OCI-LY1 (cell line): ENCODE results near the gene CDA.

Experiments used
- H2AFZ ChIP-seq: fragments of 200-600 bp; sonication (generic), shearing (Covaris generic); 2 replicates; pipeline ENCODE4 v1.6.0; 2014; ENCODE audit warnings: antibody characterized with exemption, mild to moderate bottlenecking, low read length
- H3F3A ChIP-seq: fragments of 200-600 bp; sonication (generic), shearing (Covaris generic); 2 replicates; pipeline ENCODE4 v1.6.0; 2014; ENCODE audit warnings: mild to moderate bottlenecking, antibody characterized with exemption, low read length, moderate library complexity; ENCODE audit not compliant: insufficient read depth
- H3K27ac ChIP-seq: fragments of 200-600 bp; sonication (generic); 2 replicates; pipeline ENCODE4 v1.5.1; 2014; ENCODE audit warnings: low read length, mixed run types, mild to moderate bottlenecking, low read depth; ENCODE audit not compliant: poor library complexity, severe bottlenecking
- H3K27me3 ChIP-seq: fragments of 200-600 bp; sonication (generic); 2 replicates; pipeline ENCODE4 v1.6.0; 2014; ENCODE audit warnings: antibody characterized with exemption, mild to moderate bottlenecking, low read length, moderate library complexity; ENCODE audit not compliant: insufficient read depth
- H3K36me3 ChIP-seq: fragments of 200-600 bp; sonication (generic); 2 replicates; pipeline ENCODE4 v1.6.1; 2014; ENCODE audit warnings: mild to moderate bottlenecking, antibody characterized with exemption, low read length, moderate library complexity, mixed read lengths; ENCODE audit not compliant: insufficient read depth
- H3K4me1 ChIP-seq: fragments of 200-600 bp; sonication (generic); 2 replicates; pipeline ENCODE4 v1.5.1; 2014; ENCODE audit warnings: mild to moderate bottlenecking, low read length, moderate library complexity; ENCODE audit not compliant: insufficient read depth, severe bottlenecking
- H3K4me2 ChIP-seq: fragments of 200-600 bp; sonication (generic), shearing (Covaris generic); 2 replicates; pipeline ENCODE4 v1.6.1; 2014; ENCODE audit warnings: low read length
- H3K4me3 ChIP-seq: fragments of 200-600 bp; sonication (generic); 2 replicates; pipeline ENCODE4 v1.5.1; 2014; ENCODE audit warnings: low read length, low read depth, mild to moderate bottlenecking, mixed read lengths; ENCODE audit not compliant: poor library complexity, severe bottlenecking
- H3K79me2 ChIP-seq: fragments of 200-600 bp; shearing (Covaris generic); 2 replicates; pipeline ENCODE4 v1.6.1; 2016; ENCODE audit warnings: mixed run types, low read length, mixed read lengths; ENCODE audit not compliant: insufficient read depth
- H3K9ac ChIP-seq: fragments of 200-600 bp; sonication (generic), shearing (Covaris generic); 2 replicates; pipeline ENCODE4 v1.6.1; 2014; ENCODE audit warnings: mild to moderate bottlenecking, low read length, mixed read lengths
- H3K9me2 ChIP-seq: fragments of 200-600 bp; sonication (generic), shearing (Covaris generic); 2 replicates; pipeline ENCODE4 v1.6.1; 2014; ENCODE audit warnings: low read depth, mild to moderate bottlenecking, low read length, mixed read lengths
- H3K9me3 ChIP-seq: fragments of 200-600 bp; shearing (Covaris generic); 2 replicates; pipeline ENCODE4 v1.6.1; 2014; ENCODE audit warnings: low read length, mixed read lengths
- H4K20me1 ChIP-seq: fragments of 200-600 bp; sonication (generic), shearing (Covaris generic); 2 replicates; pipeline ENCODE4 v1.6.0; 2016; ENCODE audit warnings: mild to moderate bottlenecking, low read length; ENCODE audit not compliant: insufficient read depth
- EZH2 ChIP-seq: fragments of 200-600 bp; sonication (generic), shearing (Covaris generic); IDR thresholded peaks from 2 replicates; pipeline ENCODE4 v1.8.0; 2017; ENCODE audit warnings: borderline replicate concordance, mixed run types, mild to moderate bottlenecking, antibody characterized with exemption, low read length, moderate library complexity, mixed read lengths
- TF ChIP-seq, protein P1 (sequence below): fragments of 200-600 bp; sonication (generic), shearing (Covaris generic); IDR thresholded peaks from 2 replicates; pipeline ENCODE4 v1.5.1; 2017; ENCODE audit warnings: mild to moderate bottlenecking, antibody characterized with exemption, low read length, moderate library complexity, mixed read lengths

The CDA gene

DNA sequence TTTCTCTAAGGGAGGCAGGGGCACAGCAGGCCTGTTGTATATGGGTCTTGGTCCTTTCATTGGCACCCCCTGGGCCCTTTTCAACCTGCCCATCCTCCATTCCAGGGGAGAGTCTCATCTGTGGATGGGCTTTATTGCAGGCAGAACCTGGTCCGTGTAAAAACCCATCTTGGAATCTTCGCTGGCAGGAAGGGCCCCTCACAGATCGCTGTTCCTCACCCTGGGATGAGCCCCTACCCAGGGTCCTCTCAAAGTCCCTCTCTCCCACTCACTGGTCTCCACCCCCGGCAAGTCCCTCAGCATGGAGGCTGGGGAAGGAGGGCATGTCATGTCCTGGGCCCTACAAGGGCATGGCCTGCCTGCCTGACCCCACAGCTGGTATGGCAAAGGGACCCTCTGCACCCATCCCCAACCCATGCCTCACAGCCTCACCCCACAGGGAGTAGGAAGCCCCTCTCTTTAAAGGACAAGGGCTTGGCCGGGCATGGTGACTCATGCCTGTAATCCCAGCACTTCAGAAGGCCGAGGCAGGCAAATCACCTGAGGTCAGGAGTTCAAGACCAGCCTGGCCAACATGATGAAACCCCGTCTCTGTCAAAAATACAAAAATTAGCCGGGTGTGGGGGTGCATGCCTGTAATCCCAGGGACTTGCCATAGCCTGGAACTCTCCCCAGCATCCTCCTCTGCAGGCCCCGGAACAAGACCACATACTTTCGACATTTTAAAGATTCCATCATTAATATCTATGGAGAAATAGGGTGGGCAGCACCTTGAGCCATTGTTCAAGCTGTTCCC is 13.2 kb upstream of the CDA start:
- no peaks in the 10 kb centered on the region; the same call in 1 of the 2 replicates for H3K27me3 ChIP-seq
- H2AFZ ChIP-seq, result no peak overlapping the region
- no peaks in the 10 kb centered on the region for H3K79me2 ChIP-seq
- no peaks in the 10 kb centered on the region for H3F3A ChIP-seq
- no peak overlapping the region for H3K4me2 ChIP-seq
- H3K4me3 ChIP-seq, result no peak overlapping the region
- H3K27ac ChIP-seq, result no peak overlapping the region
- H3K4me1 ChIP-seq, result no peaks in the 10 kb centered on the region
- no peaks in the 10 kb centered on the region for H3K9me2 ChIP-seq
- H3K9me3 ChIP-seq, result no peaks in the 10 kb centered on the region
- H3K9ac ChIP-seq, result no peak overlapping the region
- no peaks in the 10 kb centered on the region for H3K36me3 ChIP-seq
- no peaks in the 10 kb centered on the region for H4K20me1 ChIP-seq
- TF ChIP-seq, protein P1, sequence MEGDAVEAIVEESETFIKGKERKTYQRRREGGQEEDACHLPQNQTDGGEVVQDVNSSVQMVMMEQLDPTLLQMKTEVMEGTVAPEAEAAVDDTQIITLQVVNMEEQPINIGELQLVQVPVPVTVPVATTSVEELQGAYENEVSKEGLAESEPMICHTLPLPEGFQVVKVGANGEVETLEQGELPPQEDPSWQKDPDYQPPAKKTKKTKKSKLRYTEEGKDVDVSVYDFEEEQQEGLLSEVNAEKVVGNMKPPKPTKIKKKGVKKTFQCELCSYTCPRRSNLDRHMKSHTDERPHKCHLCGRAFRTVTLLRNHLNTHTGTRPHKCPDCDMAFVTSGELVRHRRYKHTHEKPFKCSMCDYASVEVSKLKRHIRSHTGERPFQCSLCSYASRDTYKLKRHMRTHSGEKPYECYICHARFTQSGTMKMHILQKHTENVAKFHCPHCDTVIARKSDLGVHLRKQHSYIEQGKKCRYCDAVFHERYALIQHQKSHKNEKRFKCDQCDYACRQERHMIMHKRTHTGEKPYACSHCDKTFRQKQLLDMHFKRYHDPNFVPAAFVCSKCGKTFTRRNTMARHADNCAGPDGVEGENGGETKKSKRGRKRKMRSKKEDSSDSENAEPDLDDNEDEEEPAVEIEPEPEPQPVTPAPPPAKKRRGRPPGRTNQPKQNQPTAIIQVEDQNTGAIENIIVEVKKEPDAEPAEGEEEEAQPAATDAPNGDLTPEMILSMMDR, result no peak
- TF ChIP-seq EZH2, result no peak

DNA sequence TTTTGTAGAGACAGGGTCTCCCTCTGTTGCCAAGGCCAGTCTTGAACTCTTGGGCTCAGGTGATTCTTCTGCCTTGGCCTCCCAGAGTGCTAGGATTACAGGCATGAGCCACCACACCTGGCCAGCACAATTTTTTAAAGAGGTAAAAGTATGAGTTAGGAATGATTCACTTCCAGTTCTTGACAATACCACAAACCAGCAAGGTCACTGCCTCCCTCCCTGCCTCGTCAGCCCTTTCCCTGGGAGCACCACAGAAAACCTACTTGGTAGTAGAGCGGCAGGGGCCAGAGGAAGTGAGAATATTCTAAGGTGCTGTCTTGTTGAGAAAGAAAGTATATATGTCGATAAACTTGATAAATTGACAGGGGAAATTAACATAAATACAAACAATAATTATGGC is 10.8 kb upstream of the CDA start:
- no peaks in the 10 kb centered on the region for H3F3A ChIP-seq
- H3K27ac ChIP-seq, result no peak overlapping the region
- no peak overlapping the region for H3K4me3 ChIP-seq
- no peaks in the 10 kb centered on the region for H3K36me3 ChIP-seq
- TF ChIP-seq, protein P1, result no peak
- no peak for TF ChIP-seq EZH2
- no peak overlapping the region for H3K4me2 ChIP-seq
- no peak overlapping the region for H2AFZ ChIP-seq
- no peaks in the 10 kb centered on the region for H3K27me3 ChIP-seq
- no peaks in the 10 kb centered on the region for H3K4me1 ChIP-seq
- no peaks in the 10 kb centered on the region for H3K79me2 ChIP-seq
- H3K9me2 ChIP-seq, result no peaks in the 10 kb centered on the region
- no peaks in the 10 kb centered on the region for H4K20me1 ChIP-seq
- no peak overlapping the region for H3K9ac ChIP-seq
- no peaks in the 10 kb centered on the region for H3K9me3 ChIP-seq

DNA sequence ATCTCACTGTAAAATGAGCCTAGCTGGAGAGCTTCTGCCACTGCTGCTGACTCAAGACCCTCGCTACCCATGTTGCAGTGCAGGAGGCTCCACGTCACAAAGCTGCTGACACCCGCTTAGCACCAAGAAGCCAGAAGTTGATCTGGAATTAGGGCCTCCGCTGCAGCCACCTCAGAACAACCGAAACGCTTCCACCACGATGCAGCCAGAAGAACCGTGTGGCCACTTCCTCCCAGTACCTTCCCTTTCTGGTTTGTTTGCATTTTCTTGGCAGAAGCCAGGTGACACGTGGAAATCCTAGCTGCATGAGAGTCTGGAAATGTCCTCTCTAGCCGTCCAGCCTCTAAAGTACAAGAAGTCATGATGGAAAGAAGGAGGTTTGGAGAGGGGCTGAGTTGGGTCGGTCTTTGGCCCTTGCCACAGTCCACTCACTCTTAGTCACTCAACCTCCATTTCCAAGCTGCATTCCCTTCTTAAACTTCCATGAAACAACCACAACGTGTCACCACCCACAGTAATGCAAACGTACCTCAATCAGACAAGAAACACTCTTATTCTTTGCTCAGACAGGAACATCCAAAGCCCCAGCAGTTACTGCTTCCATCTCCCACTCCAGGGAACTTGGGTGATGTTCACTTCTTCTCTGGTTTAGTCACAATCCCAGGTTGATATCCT is 10.0 kb upstream of the CDA start:
- no peak for TF ChIP-seq EZH2
- TF ChIP-seq, protein P1, result no peak
- no peaks in the 10 kb centered on the region for H3K9me3 ChIP-seq
- H3K27me3 ChIP-seq, result no peaks in the 10 kb centered on the region
- H3K36me3 ChIP-seq, result no peaks in the 10 kb centered on the region
- no peak overlapping the region for H3K27ac ChIP-seq
- no peak overlapping the region for H3K4me2 ChIP-seq
- no peak overlapping the region for H3K9ac ChIP-seq
- no peaks in the 10 kb centered on the region for H3K9me2 ChIP-seq
- H4K20me1 ChIP-seq, result no peaks in the 10 kb centered on the region
- no peak overlapping the region for H2AFZ ChIP-seq
- no peaks in the 10 kb centered on the region for H3K4me1 ChIP-seq
- no peaks in the 10 kb centered on the region for H3F3A ChIP-seq
- no peaks in the 10 kb centered on the region for H3K79me2 ChIP-seq
- H3K4me3 ChIP-seq, result no peak overlapping the region
